GM19372 (cell line): ENCODE measurements around the gene IL19.
"Not testable (repeated sequence)": the region's sequence is repeated elsewhere in the genome, so short reads cannot be mapped to it uniquely, and the experiment has no call there.

Experiments
- ATAC-seq: cut with Tn5 transposase; IDR thresholded peaks from one replicate; pipeline ENCODE4 v1.9.1; 2021; ENCODE audit warnings: mild to moderate bottlenecking, low read depth, moderate library complexity; ENCODE audit not compliant: unreplicated experiment

Gene IL19

GRCh38 chr1:206772243-206772937 lies 1.8 kb downstream of the IL19 start, which contains the start of gene IL10:
Gene IL10, minus strand, starts transcription at chr1:206772494. Its CDS starts 59 bp downstream, at chr1:206772435.
- ATAC-seq: no peak

GRCh38 chr1:206774093-206774492 lies 3.5 kb downstream of the IL19 start:
- ATAC-seq: no peak

- ATAC-seq: no peak
Measured at GRCh38 chr1:206776229-206776628, 5.7 kb downstream of the IL19 start.

- ATAC-seq: no peak
Measured at GRCh38 chr1:206778031-206778430, 7.5 kb downstream of the IL19 start.

GRCh38 chr1:206778911-206779310 lies 8.3 kb downstream of the IL19 start:
- ATAC-seq: not testable (repeated sequence)

- ATAC-seq: no peak
Measured at GRCh38 chr1:206779638-206780037, 9.1 kb downstream of the IL19 start.

GRCh38 chr1:206782448-206782847 lies 11.9 kb downstream of the IL19 start:
- no peak for ATAC-seq

GRCh38 chr1:206783506-206783905 lies 12.9 kb downstream of the IL19 start:
- ATAC-seq: no peak

- ATAC-seq: peak; percentile 70
Measured at GRCh38 chr1:206784471-206784903, 13.9 kb downstream of the IL19 start.

- ATAC-seq: no peak
Measured at GRCh38 chr1:206785182-206785765, 14.7 kb downstream of the IL19 start.

GRCh38 chr1:206786212-206786886 lies 15.8 kb downstream of the IL19 start:
- ATAC-seq: no peak

GRCh38 chr1:206787891-206788290 lies 17.3 kb downstream of the IL19 start:
- ATAC-seq: no peak

- ATAC-seq: no peak
Measured at GRCh38 chr1:206788487-206789050, 18.0 kb downstream of the IL19 start.

- no peak for ATAC-seq
Measured at GRCh38 chr1:206790502-206791250, 20.1 kb downstream of the IL19 start.

GRCh38 chr1:206792939-206793607 lies 22.5 kb downstream of the IL19 start:
- ATAC-seq: no peak

- no peak for ATAC-seq
Measured at GRCh38 chr1:206793620-206794019, 23.0 kb downstream of the IL19 start.

GRCh38 chr1:206794294-206794908 lies 23.8 kb downstream of the IL19 start:
- no peak for ATAC-seq

- no peak for ATAC-seq
Measured at GRCh38 chr1:206796116-206796515, 25.5 kb downstream of the IL19 start.

- ATAC-seq: no peak
Measured at GRCh38 chr1:206796981-206797402, 26.4 kb downstream of the IL19 start.
